Osteoblast (primary cell): ENCODE measurements around the gene SEC24C. TPM values are rescaled to one million over a fixed set of nuclear protein-coding genes. Genes with fewer than 3 reads are reported as not detected.

Source experiments
- DNase-seq: peaks from one replicate; pipeline ENCODE4 v3.0.0; 2011; ENCODE audit warnings: low spot score, mixed read lengths; ENCODE audit not compliant: insufficient read length; ENCODE audit errors: missing footprints
- H2AFZ ChIP-seq: 2 replicates; pipeline ENCODE4 v1.6.0; 2011; ENCODE audit warnings: mild to moderate bottlenecking, low read length
- H3K27ac ChIP-seq: 2 replicates; pipeline ENCODE4 v1.5.1; 2011; ENCODE audit warnings: mild to moderate bottlenecking, low read depth, low read length, moderate library complexity
- H3K27me3 ChIP-seq: 2 replicates; pipeline ENCODE4 v1.6.0; 2012; ENCODE audit warnings: mild to moderate bottlenecking, control low read depth, inconsistent platforms, low read length, moderate library complexity; ENCODE audit not compliant: insufficient read depth
- H3K36me3 ChIP-seq: 2 replicates; pipeline ENCODE4 v1.5.1; 2011; ENCODE audit warnings: mild to moderate bottlenecking, low read length, control low read depth, moderate library complexity; ENCODE audit not compliant: insufficient read depth
- H3K4me1 ChIP-seq: 2 replicates; pipeline ENCODE4 v1.5.1; 2011; ENCODE audit warnings: mild to moderate bottlenecking, low read length, control low read depth, moderate library complexity; ENCODE audit not compliant: insufficient read depth
- H3K4me2 ChIP-seq: 2 replicates; pipeline ENCODE4 v1.6.0; 2011; ENCODE audit warnings: mild to moderate bottlenecking, low read length; ENCODE audit not compliant: insufficient read depth
- H3K4me3 ChIP-seq: fragments of 200-600 bp; sonication (generic); 3 replicates; pipeline ENCODE4 v1.5.1; 2012; ENCODE audit warnings: mild to moderate bottlenecking, low read length, inconsistent platforms; ENCODE audit not compliant: insufficient read depth
- H3K79me2 ChIP-seq: 2 replicates; pipeline ENCODE4 v1.6.0; 2012; ENCODE audit warnings: mild to moderate bottlenecking, low read length, control low read depth, inconsistent platforms; ENCODE audit not compliant: insufficient read depth
- H3K9me3 ChIP-seq: 2 replicates; pipeline ENCODE4 v1.5.1; 2011; ENCODE audit warnings: low read depth, low read length, control low read depth
- H4K20me1 ChIP-seq: 2 replicates; pipeline ENCODE4 v1.6.0; 2012; ENCODE audit warnings: mild to moderate bottlenecking, low read length, control low read depth; ENCODE audit not compliant: insufficient read depth
- total RNA-seq: library from RNA; depleted of rRNA; stranded (reverse); fragments of >200 nt; gene quantifications from 2 replicates; pipeline ENCODE4 v1.2.3, GENCODE V29; 2012
- TF ChIP-seq, protein P1 (sequence below): IDR thresholded peaks from 2 replicates; pipeline ENCODE4 v1.5.1; 2011; ENCODE audit warnings: mild to moderate bottlenecking, low read depth, low read length, moderate library complexity; ENCODE audit errors: extremely low read depth

Gene SEC24C
- total RNA-seq, 1 donor: 28.6 TPM

DNA sequence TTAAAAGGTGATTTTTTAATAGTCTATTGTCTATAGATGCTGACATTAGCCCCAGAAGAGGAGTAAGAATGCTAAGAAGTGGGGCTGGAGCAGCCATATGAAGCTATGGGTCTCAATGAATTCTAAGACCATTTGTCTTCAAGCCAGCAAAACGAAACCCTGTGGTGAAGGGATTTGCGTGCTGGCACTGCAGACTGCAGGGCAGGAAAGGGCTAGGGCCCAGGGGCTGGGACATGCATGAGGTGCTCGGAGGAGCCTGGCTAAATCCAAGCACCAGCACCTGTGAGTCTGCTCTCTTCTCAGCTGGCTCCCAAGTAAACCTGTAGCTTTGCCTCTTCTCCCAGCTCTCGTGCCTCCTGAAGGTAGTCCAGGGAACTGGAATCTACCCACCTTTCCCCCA, 68.5 kb downstream of the SEC24C start:
- Histone ChIP-seq H3K36me3 (peaks cover 27% of the 10 kb centered on the region), H4K20me1 (peaks cover 5% of the 10 kb centered on the region), H3K9me3 (no peaks in the 10 kb centered on the region), H3K79me2 (peaks cover 27% of the 10 kb centered on the region), H2AFZ (no peak overlapping the region), H3K4me1 (peaks cover 25% of the 10 kb centered on the region), H3K4me3 (no peak overlapping the region), H3K27ac (no peak overlapping the region), H3K27me3 (no peaks in the 10 kb centered on the region), H3K4me2 (no peak overlapping the region)
- no peak for DNase-seq
- TF ChIP-seq, protein P1, sequence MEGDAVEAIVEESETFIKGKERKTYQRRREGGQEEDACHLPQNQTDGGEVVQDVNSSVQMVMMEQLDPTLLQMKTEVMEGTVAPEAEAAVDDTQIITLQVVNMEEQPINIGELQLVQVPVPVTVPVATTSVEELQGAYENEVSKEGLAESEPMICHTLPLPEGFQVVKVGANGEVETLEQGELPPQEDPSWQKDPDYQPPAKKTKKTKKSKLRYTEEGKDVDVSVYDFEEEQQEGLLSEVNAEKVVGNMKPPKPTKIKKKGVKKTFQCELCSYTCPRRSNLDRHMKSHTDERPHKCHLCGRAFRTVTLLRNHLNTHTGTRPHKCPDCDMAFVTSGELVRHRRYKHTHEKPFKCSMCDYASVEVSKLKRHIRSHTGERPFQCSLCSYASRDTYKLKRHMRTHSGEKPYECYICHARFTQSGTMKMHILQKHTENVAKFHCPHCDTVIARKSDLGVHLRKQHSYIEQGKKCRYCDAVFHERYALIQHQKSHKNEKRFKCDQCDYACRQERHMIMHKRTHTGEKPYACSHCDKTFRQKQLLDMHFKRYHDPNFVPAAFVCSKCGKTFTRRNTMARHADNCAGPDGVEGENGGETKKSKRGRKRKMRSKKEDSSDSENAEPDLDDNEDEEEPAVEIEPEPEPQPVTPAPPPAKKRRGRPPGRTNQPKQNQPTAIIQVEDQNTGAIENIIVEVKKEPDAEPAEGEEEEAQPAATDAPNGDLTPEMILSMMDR: no peak

DNA sequence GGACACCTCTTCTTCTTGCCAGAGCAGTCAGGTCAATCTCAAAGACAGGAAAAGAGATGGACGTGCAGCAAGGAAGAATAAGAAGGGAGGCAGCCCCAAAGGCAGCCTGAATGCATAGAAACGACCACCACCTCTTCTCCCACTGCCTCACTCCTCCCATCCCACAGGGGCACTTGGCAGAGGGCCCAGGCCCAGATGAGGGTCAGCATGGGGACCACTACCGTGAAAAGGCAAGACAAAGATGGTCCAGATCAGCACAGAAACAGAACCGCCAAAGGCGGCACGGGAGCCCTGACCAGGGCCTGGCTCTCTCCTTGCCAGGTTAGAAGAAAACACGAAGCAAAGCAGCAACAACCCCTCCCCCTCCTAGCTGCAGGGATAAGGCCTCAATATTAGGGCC, 69.2 kb downstream of the SEC24C start:
- Histone ChIP-seq H3K36me3 (peaks cover 21% of the 10 kb centered on the region), H3K27me3 (no peaks in the 10 kb centered on the region), H3K4me2 (no peak overlapping the region), H3K9me3 (no peaks in the 10 kb centered on the region), H4K20me1 (no peaks in the 10 kb centered on the region), H3K79me2 (peaks cover 20% of the 10 kb centered on the region), H3K4me1 (peaks cover 25% of the 10 kb centered on the region), H3K4me3 (no peak overlapping the region), H2AFZ (no peak overlapping the region), H3K27ac (no peak overlapping the region)
- DNase-seq: peak; percentile 55
- TF ChIP-seq, protein P1: no peak

DNA sequence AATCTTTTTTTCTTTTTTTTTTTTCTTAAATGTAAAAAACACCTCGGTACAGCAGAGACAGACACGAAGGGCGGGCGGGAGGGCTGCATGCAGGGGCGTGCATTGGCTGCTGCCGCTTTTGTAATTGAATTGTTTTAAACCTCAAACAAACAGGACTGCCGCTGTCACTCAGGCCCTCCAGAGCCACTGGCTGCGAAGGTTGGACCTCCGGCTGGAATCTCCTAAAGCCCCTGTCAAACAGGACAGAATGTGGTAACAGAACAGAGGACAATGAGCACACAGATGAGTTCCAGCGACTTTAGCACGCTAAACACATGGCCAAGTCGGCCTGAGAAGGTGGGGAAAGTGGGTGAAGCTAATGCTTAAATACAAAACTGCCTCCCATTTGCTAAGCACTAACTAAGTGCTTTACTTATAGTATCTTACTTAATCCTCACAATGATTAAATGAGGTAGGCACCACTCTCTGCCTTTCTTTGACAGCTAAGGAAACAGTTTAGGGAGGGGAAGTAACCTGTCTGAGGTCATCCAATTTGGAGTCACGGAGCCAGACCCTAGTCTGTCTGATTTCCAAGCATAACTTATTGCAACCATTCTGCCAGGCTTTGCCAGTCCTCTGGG, 70.2 kb downstream of the SEC24C start:
- peaks cover 25% of the 10 kb centered on the region for H3K4me1 ChIP-seq
- H3K79me2 ChIP-seq: peaks cover 16% of the 10 kb centered on the region
- peaks cover 20% of the 10 kb centered on the region for H3K36me3 ChIP-seq
- H3K27ac ChIP-seq: no peak overlapping the region
- H3K4me2 ChIP-seq: no peak overlapping the region
- no peak overlapping the region for H3K4me3 ChIP-seq
- peak; percentile 35 for DNase-seq
- no peak overlapping the region for H2AFZ ChIP-seq
- no peaks in the 10 kb centered on the region for H3K27me3 ChIP-seq
- H4K20me1 ChIP-seq: no peaks in the 10 kb centered on the region
- no peaks in the 10 kb centered on the region for H3K9me3 ChIP-seq
- TF ChIP-seq, protein P1: no peak

DNA sequence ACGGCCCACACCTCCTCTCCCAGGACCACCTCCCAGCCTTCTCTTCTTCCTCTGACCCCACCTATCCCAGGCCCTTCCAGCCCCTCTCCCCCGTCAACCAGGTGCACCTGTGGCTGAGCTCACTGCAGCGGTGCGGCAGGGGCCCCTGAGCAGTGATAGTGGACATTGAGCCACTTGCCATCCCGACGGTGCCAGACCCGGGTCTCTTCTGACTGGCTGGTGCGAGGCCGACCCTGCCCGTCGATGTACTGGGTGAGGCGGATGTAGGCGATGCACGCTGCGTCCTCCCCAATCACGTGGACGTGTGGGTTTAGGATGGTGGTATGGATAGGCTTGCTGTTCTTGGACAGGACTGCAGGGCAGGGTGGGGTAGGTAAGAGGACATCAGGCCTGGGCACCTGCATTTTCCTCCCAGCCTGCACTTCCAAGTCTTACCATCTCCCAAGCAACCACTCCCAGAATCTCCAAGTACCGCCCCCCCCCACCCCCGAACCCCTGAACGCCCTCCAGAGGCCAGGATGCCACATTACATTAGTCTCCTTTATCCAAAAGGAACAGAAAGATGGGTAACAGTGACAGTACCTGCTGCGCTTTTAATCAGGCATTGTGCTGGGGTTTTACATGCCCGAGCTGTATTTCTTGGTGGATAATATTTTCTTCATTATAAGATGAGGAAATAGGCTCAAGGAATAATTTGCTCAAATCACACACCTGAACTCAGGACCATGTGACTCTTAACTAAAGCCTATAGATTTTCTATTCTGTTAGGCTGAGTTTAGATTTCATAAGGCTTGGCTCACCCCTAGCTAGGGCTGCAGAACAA, 70.9 kb downstream of the SEC24C start:
- Histone ChIP-seq H3K4me2 (no peak overlapping the region), H3K27ac (peak overlapping the region; percentile 74), H3K4me3 (no peak overlapping the region), H3K4me1 (peaks cover 29% of the 10 kb centered on the region), H3K9me3 (no peaks in the 10 kb centered on the region), H4K20me1 (no peaks in the 10 kb centered on the region), H3K79me2 (peaks cover 10% of the 10 kb centered on the region), H3K27me3 (no peaks in the 10 kb centered on the region), H3K36me3 (peaks cover 20% of the 10 kb centered on the region), H2AFZ (no peak overlapping the region)
- DNase-seq: peak; percentile 90
- TF ChIP-seq, protein P1: peak; percentile 20
